Measurements from ENCODE around the gene VWDE.

Gene VWDE

GRCh38 chr7:12325646-12326045 lies 78.0 kb downstream of the VWDE start:
- DNase-seq, result no peak

- DNase-seq, result no peak
Observed at GRCh38 chr7:12323415-12323814, 80.2 kb downstream of the VWDE start.

GRCh38 chr7:12322903-12323300 lies 80.8 kb downstream of the VWDE start:
- DNase-seq, result no peak

GRCh38 chr7:12322284-12322902 lies 81.3 kb downstream of the VWDE start:
- DNase-seq, result no peak

GRCh38 chr7:12320987-12321647 lies 82.5 kb downstream of the VWDE start:
- no peak for DNase-seq

GRCh38 chr7:12320241-12320986 lies 83.3 kb downstream of the VWDE start:
- DNase-seq, result no peak

GRCh38 chr7:12317675-12318074 lies 86.0 kb downstream of the VWDE start:
- DNase-seq, result no peak

GRCh38 chr7:12316925-12317324 lies 86.7 kb downstream of the VWDE start:
- DNase-seq, result no peak

GRCh38 chr7:12315049-12315448 lies 88.6 kb downstream of the VWDE start:
- no peak for DNase-seq

GRCh38 chr7:12314199-12314598 lies 89.5 kb downstream of the VWDE start:
- DNase-seq, result no peak

GRCh38 chr7:12305502-12305901 lies 98.2 kb downstream of the VWDE start:
- no peak for DNase-seq

- no peak for DNase-seq
Observed at GRCh38 chr7:12303495-12303894, 100.2 kb downstream of the VWDE start.

- DNase-seq, result no peak
Observed at GRCh38 chr7:12303062-12303461, 100.6 kb downstream of the VWDE start.

- no peak for DNase-seq
Observed at GRCh38 chr7:12300415-12300814, 103.2 kb downstream of the VWDE start.

GRCh38 chr7:12299367-12299766 lies 104.3 kb downstream of the VWDE start:
- no peak for DNase-seq

- no peak for DNase-seq
Observed at GRCh38 chr7:12297283-12298108, 106.2 kb downstream of the VWDE start.

- DNase-seq, result no peak
Observed at GRCh38 chr7:12296051-12296570, 107.6 kb downstream of the VWDE start.

- peak in 1 of 2 donors; percentile 7 for DNase-seq
Observed at GRCh38 chr7:12294701-12295100, 109.0 kb downstream of the VWDE start.

GRCh38 chr7:12291870-12292269 lies 111.8 kb downstream of the VWDE start:
- DNase-seq, result no peak

- DNase-seq, result no peak
Observed at GRCh38 chr7:12290761-12291160, 112.9 kb downstream of the VWDE start.

- no peak for DNase-seq
Observed at GRCh38 chr7:12289996-12290395, 113.7 kb downstream of the VWDE start.

GRCh38 chr7:12287901-12288300 lies 115.8 kb downstream of the VWDE start:
- no peak for DNase-seq

- no peak for DNase-seq
Observed at GRCh38 chr7:12281038-12281437, 122.6 kb downstream of the VWDE start.
